Measurements from ENCODE around the gene RILPL1.
"Not testable (repeated sequence)": the region's sequence is repeated elsewhere in the genome, so short reads cannot be mapped to it uniquely, and the experiment has no call there.

The RILPL1 gene

GRCh38 chr12:123474485-123475245, 58.9 kb downstream of the RILPL1 start:
- Histone ChIP-seq H3K4me1 (ENCODE audit: control insufficient read depth, insufficient read depth, low read length) (no peaks in the 10 kb centered on the region), H3K9ac (ENCODE audit: low read depth, low read length) (no peak overlapping the region), H3K27me3 (ENCODE audit: control insufficient read depth, insufficient read depth, low read length) (no peaks in the 10 kb centered on the region), H3K36me3 (ENCODE audit: control insufficient read depth, insufficient read depth, low read length) (peaks cover 15% of the 10 kb centered on the region), H3K9me3 (ENCODE audit: control insufficient read depth, insufficient read depth, low read length) (no peaks in the 10 kb centered on the region), H3K4me3 (ENCODE audit: low read depth, low read length) (no peak overlapping the region)

GRCh38 chr12:123472438-123472849, 61.1 kb downstream of the RILPL1 start:
- H3K9me3 ChIP-seq (ENCODE audit: control insufficient read depth, insufficient read depth, low read length), result no peaks in the 10 kb centered on the region
- H3K4me3 ChIP-seq (ENCODE audit: low read depth, low read length), result no peak overlapping the region
- no peak overlapping the region for H3K9ac ChIP-seq (ENCODE audit: low read depth, low read length)
- H3K36me3 ChIP-seq (ENCODE audit: control insufficient read depth, insufficient read depth, low read length), result peaks cover 11% of the 10 kb centered on the region
- H3K27me3 ChIP-seq (ENCODE audit: control insufficient read depth, insufficient read depth, low read length), result no peaks in the 10 kb centered on the region
- H3K4me1 ChIP-seq (ENCODE audit: control insufficient read depth, insufficient read depth, low read length), result no peaks in the 10 kb centered on the region

GRCh38 chr12:123471374-123472068, 62.0 kb downstream of the RILPL1 start:
- no peaks in the 10 kb centered on the region for H3K27me3 ChIP-seq (ENCODE audit: control insufficient read depth, insufficient read depth, low read length)
- peaks cover 8% of the 10 kb centered on the region for H3K36me3 ChIP-seq (ENCODE audit: control insufficient read depth, insufficient read depth, low read length)
- no peaks in the 10 kb centered on the region for H3K4me1 ChIP-seq (ENCODE audit: control insufficient read depth, insufficient read depth, low read length)
- no peak overlapping the region for H3K4me3 ChIP-seq (ENCODE audit: low read depth, low read length)
- no peaks in the 10 kb centered on the region for H3K9me3 ChIP-seq (ENCODE audit: control insufficient read depth, insufficient read depth, low read length)
- H3K9ac ChIP-seq (ENCODE audit: low read depth, low read length), result no peak overlapping the region

- Histone ChIP-seq H3K27me3 (ENCODE audit: control insufficient read depth, insufficient read depth, low read length) (no peaks in the 10 kb centered on the region), H3K9me3 (ENCODE audit: control insufficient read depth, insufficient read depth, low read length) (no peaks in the 10 kb centered on the region), H3K4me3 (ENCODE audit: low read depth, low read length) (no peak overlapping the region), H3K9ac (ENCODE audit: low read depth, low read length) (no peak overlapping the region), H3K36me3 (ENCODE audit: control insufficient read depth, insufficient read depth, low read length) (peaks cover 8% of the 10 kb centered on the region), H3K4me1 (ENCODE audit: control insufficient read depth, insufficient read depth, low read length) (no peaks in the 10 kb centered on the region)
These were observed 63.5 kb downstream of the RILPL1 start for GRCh38 chr12:123469978-123470377.

- no peak overlapping the region for H3K9ac ChIP-seq (ENCODE audit: low read depth, low read length)
- H3K4me3 ChIP-seq (ENCODE audit: low read depth, low read length), result no peak overlapping the region
- H3K9me3 ChIP-seq (ENCODE audit: control insufficient read depth, insufficient read depth, low read length), result no peaks in the 10 kb centered on the region
- H3K36me3 ChIP-seq (ENCODE audit: control insufficient read depth, insufficient read depth, low read length), result peaks cover 8% of the 10 kb centered on the region
- H3K27me3 ChIP-seq (ENCODE audit: control insufficient read depth, insufficient read depth, low read length), result no peaks in the 10 kb centered on the region
- no peaks in the 10 kb centered on the region for H3K4me1 ChIP-seq (ENCODE audit: control insufficient read depth, insufficient read depth, low read length)
These were observed 64.7 kb downstream of the RILPL1 start for GRCh38 chr12:123468786-123469185.

- Histone ChIP-seq H3K27me3 (ENCODE audit: control insufficient read depth, insufficient read depth, low read length) (no peaks in the 10 kb centered on the region), H3K4me1 (ENCODE audit: control insufficient read depth, insufficient read depth, low read length) (no peaks in the 10 kb centered on the region), H3K9ac (ENCODE audit: low read depth, low read length) (no peak overlapping the region), H3K4me3 (ENCODE audit: low read depth, low read length) (no peak overlapping the region), H3K9me3 (ENCODE audit: control insufficient read depth, insufficient read depth, low read length) (no peaks in the 10 kb centered on the region), H3K36me3 (ENCODE audit: control insufficient read depth, insufficient read depth, low read length) (no peaks in the 10 kb centered on the region)
These were observed 68.4 kb downstream of the RILPL1 start for GRCh38 chr12:123465084-123465483.

GRCh38 chr12:123463174-123463573, 70.3 kb downstream of the RILPL1 start:
- not testable (repeated sequence) for H3K36me3 ChIP-seq (ENCODE audit: control insufficient read depth, insufficient read depth, low read length); H3K4me1 ChIP-seq (ENCODE audit: control insufficient read depth, insufficient read depth, low read length); H3K4me3 ChIP-seq (ENCODE audit: low read depth, low read length); H3K27me3 ChIP-seq (ENCODE audit: control insufficient read depth, insufficient read depth, low read length); H3K9me3 ChIP-seq (ENCODE audit: control insufficient read depth, insufficient read depth, low read length); H3K9ac ChIP-seq (ENCODE audit: low read depth, low read length)

GRCh38 chr12:123457980-123458779, 75.3 kb downstream of the RILPL1 start, which contains the start of gene SNRNP35:
TSS of gene SNRNP35 (plus strand) at chr12:123458139. CDS start at chr12:123465541, 7,402 bp downstream.
- H3K9ac ChIP-seq (ENCODE audit: low read depth, low read length), result peak within 1 kb of the TSS; percentile 99
- H3K27me3 ChIP-seq (ENCODE audit: control insufficient read depth, insufficient read depth, low read length), result no peaks in the 10 kb centered on the region
- no peaks in the 10 kb centered on the region for H3K36me3 ChIP-seq (ENCODE audit: control insufficient read depth, insufficient read depth, low read length)
- peak within 1 kb of the TSS; percentile 89 for H3K4me3 ChIP-seq (ENCODE audit: low read depth, low read length)
- H3K4me1 ChIP-seq (ENCODE audit: control insufficient read depth, insufficient read depth, low read length), result no peaks in the 10 kb centered on the region
- no peaks in the 10 kb centered on the region for H3K9me3 ChIP-seq (ENCODE audit: control insufficient read depth, insufficient read depth, low read length)

GRCh38 chr12:123453165-123453564, 80.4 kb downstream of the RILPL1 start:
- no peak overlapping the region for H3K9ac ChIP-seq (ENCODE audit: low read depth, low read length)
- H3K4me3 ChIP-seq (ENCODE audit: low read depth, low read length), result no peak overlapping the region
- H3K4me1 ChIP-seq (ENCODE audit: control insufficient read depth, insufficient read depth, low read length), result no peaks in the 10 kb centered on the region
- no peaks in the 10 kb centered on the region for H3K27me3 ChIP-seq (ENCODE audit: control insufficient read depth, insufficient read depth, low read length)
- H3K36me3 ChIP-seq (ENCODE audit: control insufficient read depth, insufficient read depth, low read length), result no peaks in the 10 kb centered on the region
- H3K9me3 ChIP-seq (ENCODE audit: control insufficient read depth, insufficient read depth, low read length), result no peaks in the 10 kb centered on the region

GRCh38 chr12:123452276-123452550, 81.3 kb downstream of the RILPL1 start:
- not testable (repeated sequence) for H3K9me3 ChIP-seq (ENCODE audit: control insufficient read depth, insufficient read depth, low read length); H3K9ac ChIP-seq (ENCODE audit: low read depth, low read length); H3K4me3 ChIP-seq (ENCODE audit: low read depth, low read length); H3K4me1 ChIP-seq (ENCODE audit: control insufficient read depth, insufficient read depth, low read length); H3K36me3 ChIP-seq (ENCODE audit: control insufficient read depth, insufficient read depth, low read length); H3K27me3 ChIP-seq (ENCODE audit: control insufficient read depth, insufficient read depth, low read length)

GRCh38 chr12:123450636-123451035, 82.9 kb downstream of the RILPL1 start:
- H3K9ac ChIP-seq (ENCODE audit: low read depth, low read length), result no peak overlapping the region
- peaks cover 8% of the 10 kb centered on the region for H3K4me1 ChIP-seq (ENCODE audit: control insufficient read depth, insufficient read depth, low read length)
- H3K9me3 ChIP-seq (ENCODE audit: control insufficient read depth, insufficient read depth, low read length), result no peaks in the 10 kb centered on the region
- H3K36me3 ChIP-seq (ENCODE audit: control insufficient read depth, insufficient read depth, low read length), result no peaks in the 10 kb centered on the region
- no peak overlapping the region for H3K4me3 ChIP-seq (ENCODE audit: low read depth, low read length)
- no peaks in the 10 kb centered on the region for H3K27me3 ChIP-seq (ENCODE audit: control insufficient read depth, insufficient read depth, low read length)
